K562 (cell line): ENCODE measurements around the gene VPS13D. TPM values are rescaled to one million over a fixed set of nuclear protein-coding genes. Genes with fewer than 3 reads are reported as not detected.
A peak's percentile ranks its signal among the peaks of the same experiment; 100 is the strongest.

Experiments used
- ETV5 ChIP-seq: sonication (generic); formaldehyde crosslinking; IDR thresholded peaks from 2 replicates; pipeline ENCODE4 v1.4.0; 2020; ENCODE audit warnings: low read depth, mild to moderate bottlenecking, missing genetic modification reagents
- FIP1L1 ChIP-seq: fragments of 200-400 bp; formaldehyde crosslinking; IDR thresholded peaks from 2 replicates; pipeline ENCODE4 v1.6.1; 2018; ENCODE audit warnings: mild to moderate bottlenecking, low read depth, low read length; ENCODE audit not compliant: poor library complexity, severe bottlenecking
- FOS ChIP-seq: IDR thresholded peaks from 3 replicates; pipeline ENCODE4 v1.6.1; 2011; ENCODE audit not compliant: insufficient read length; ENCODE audit errors: extremely low read depth
- ILK ChIP-seq: fragments of 450-650 bp; IDR thresholded peaks from 2 replicates; pipeline ENCODE4 v1.6.1; 2016; ENCODE audit warnings: missing genetic modification characterization, low read depth, mild to moderate bottlenecking, missing compliant biosample characterization, moderate library complexity, borderline replicate concordance
- L3MBTL2 ChIP-seq: fragments of 450-650 bp; IDR thresholded peaks from 2 replicates; pipeline ENCODE4 v1.6.1; 2016; ENCODE audit warnings: mild to moderate bottlenecking, moderate library complexity
- NFE2 ChIP-seq: IDR thresholded peaks from 2 replicates; pipeline ENCODE4 v1.6.1; 2014; ENCODE audit warnings: antibody characterized with exemption, low read depth
- PTTG1 ChIP-seq: fragments of 450-650 bp; IDR thresholded peaks from 2 replicates; pipeline ENCODE4 v1.6.1; 2016; ENCODE audit warnings: low read depth, mild to moderate bottlenecking, missing genetic modification characterization, missing compliant biosample characterization
- RHOXF2B ChIP-seq: fragments of 250-450 bp; sonication (Bioruptor Pico); conservative IDR thresholded peaks from 2 replicates; pipeline ENCODE4 v1.5.1; 2021
- SMAD3 ChIP-seq: fragments of 450-650 bp; formaldehyde crosslinking; conservative IDR thresholded peaks from 2 replicates; pipeline ENCODE4 v1.4.0; 2020; ENCODE audit warnings: mild to moderate bottlenecking
- SRSF7 ChIP-seq: fragments of 200-400 bp; formaldehyde crosslinking; optimal IDR thresholded peaks from 2 replicates; pipeline ENCODE3; 2017; ENCODE audit warnings: mild to moderate bottlenecking, low read depth, low read length
- TAF15 ChIP-seq: fragments of 200-400 bp; formaldehyde crosslinking; IDR thresholded peaks from 2 replicates; pipeline ENCODE4 v1.6.1; 2017; ENCODE audit warnings: mild to moderate bottlenecking, low read depth, low read length, moderate library complexity
- ZBTB7A ChIP-seq: IDR thresholded peaks from 2 replicates; pipeline ENCODE4 v1.6.1; 2011; ENCODE audit warnings: low read depth, mild to moderate bottlenecking, low read length, moderate library complexity, borderline replicate concordance; ENCODE audit not compliant: control insufficient read depth
- ZC3H8 ChIP-seq: fragments of 450-650 bp; IDR thresholded peaks from 2 replicates; pipeline ENCODE4 v1.6.1; 2017
- ZNF174 ChIP-seq: fragments of 250-450 bp; sonication (Bioruptor Pico); IDR thresholded peaks from 2 replicates; pipeline ENCODE4 v1.4.0; 2020; ENCODE audit warnings: mild to moderate bottlenecking
- ZNF253 ChIP-seq: fragments of 250-450 bp; sonication (Bioruptor Pico); conservative IDR thresholded peaks from 2 replicates; pipeline ENCODE4 v1.6.1; 2021; ENCODE audit warnings: mild to moderate bottlenecking
- ZNF3 ChIP-seq: fragments of 250-450 bp; sonication (Bioruptor Pico); IDR thresholded peaks from 2 replicates; pipeline ENCODE4 v1.5.0; 2021; ENCODE audit warnings: mild to moderate bottlenecking, moderate library complexity
- ZNF57 ChIP-seq: fragments of 450-650 bp; formaldehyde crosslinking; IDR thresholded peaks from 2 replicates; pipeline ENCODE4 v1.4.0; 2020; ENCODE audit warnings: mild to moderate bottlenecking, moderate library complexity
- ZNF717 ChIP-seq: fragments of 250-450 bp; sonication (Bioruptor Pico); IDR thresholded peaks from 2 replicates; pipeline ENCODE4 v1.5.0; 2021
- ZNF830 ChIP-seq: fragments of 250-450 bp; sonication (Bioruptor Pico); IDR thresholded peaks from 2 replicates; pipeline ENCODE4 v1.5.0; 2021; ENCODE audit warnings: mild to moderate bottlenecking
- polyA plus RNA-seq, 8 experiments: library from polyadenylated mRNA; depleted of rRNA in 4 of 8; stranded (reverse) in 5 of 8; unstranded in 3 of 8; fragments of >200 nt; fragmentation: Nextera tagmentation in 2 of 8; fragmentation: Illumina TruSeq in 1 of 8; extraction: Ambion mirVana in 2 of 8; extraction: Trizol in 1 of 8; gene quantifications; 2 replicates each; pipeline versions ENCODE4 v1.2.1 to v1.2.3, GENCODE V29; 2011 to 2014; ENCODE audit warnings: inconsistent platforms in 1 of 8, missing spikeins in 1 of 8
- total RNA-seq, 7 experiments: library from RNA; depleted of rRNA in 6 of 7; stranded (reverse); fragments of >200 nt in 6 of 7; fragmentation: Illumina TruSeq in 2 of 7; extraction: Trizol in 2 of 7; gene quantifications; 2 replicates each; pipeline versions ENCODE4 v1.2.1 to v1.2.3, GENCODE V29; 2011 to 2021; ENCODE audit warnings: low replicate concordance in 1 of 7
- TF ChIP-seq, protein P1 (sequence below), 2 experiments: fragments of 450-650 bp; IDR thresholded peaks; 2 replicates each; pipeline ENCODE4 v1.6.1; 2016; ENCODE audit warnings: mild to moderate bottlenecking in 2 of 2, borderline replicate concordance in 1 of 2, low read depth in 1 of 2, moderate library complexity in 1 of 2
- TF ChIP-seq, protein P2 (sequence below), 2 experiments: fragments of 450-650 bp; IDR thresholded peaks; 2 replicates each; pipeline ENCODE4 v1.6.1; 2016

Gene VPS13D
- total and polyA plus RNA-seq, 9 of the 15 experiments (the other 6 are each of a cell fraction or from before 2014, with no cell fraction given), result 6.1 to 51.5 (median 38.5) TPM

DNA sequence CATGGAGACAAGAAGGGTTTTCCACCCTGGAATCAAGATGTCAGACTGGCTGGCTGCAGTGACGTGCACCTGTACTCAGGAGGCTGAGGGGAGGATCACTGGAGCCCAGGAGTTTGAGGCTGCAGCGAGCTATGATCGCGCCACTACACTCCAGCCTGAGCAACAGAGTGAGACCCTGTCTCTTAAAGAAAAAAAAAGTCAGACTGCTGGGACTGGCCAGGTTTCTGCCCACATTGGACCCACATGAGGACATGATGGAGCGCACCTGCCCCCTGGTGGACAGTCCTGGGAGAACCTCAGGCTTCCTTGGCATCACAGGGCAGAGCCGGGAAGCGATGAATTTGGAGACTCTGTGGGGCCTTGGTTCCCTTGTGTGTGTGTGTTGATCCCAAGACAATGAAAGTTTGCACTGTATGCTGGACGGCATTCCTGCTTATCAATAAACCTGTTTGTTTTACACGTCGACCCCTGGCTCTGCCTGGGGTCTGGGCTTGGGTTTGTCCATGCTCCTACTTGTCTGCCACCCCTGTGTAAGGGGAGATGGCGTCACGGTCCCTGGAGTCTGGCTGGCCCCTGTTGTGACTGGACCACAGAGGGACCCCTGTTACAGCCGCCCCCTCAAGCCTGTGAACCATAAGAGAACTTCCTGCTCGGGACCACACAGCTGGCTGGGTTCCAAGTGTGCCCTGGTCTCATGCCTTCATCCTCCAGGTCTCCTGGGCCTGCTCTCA lies 20.9 kb upstream of the VPS13D start (continued):
- TF ChIP-seq, protein P1, sequence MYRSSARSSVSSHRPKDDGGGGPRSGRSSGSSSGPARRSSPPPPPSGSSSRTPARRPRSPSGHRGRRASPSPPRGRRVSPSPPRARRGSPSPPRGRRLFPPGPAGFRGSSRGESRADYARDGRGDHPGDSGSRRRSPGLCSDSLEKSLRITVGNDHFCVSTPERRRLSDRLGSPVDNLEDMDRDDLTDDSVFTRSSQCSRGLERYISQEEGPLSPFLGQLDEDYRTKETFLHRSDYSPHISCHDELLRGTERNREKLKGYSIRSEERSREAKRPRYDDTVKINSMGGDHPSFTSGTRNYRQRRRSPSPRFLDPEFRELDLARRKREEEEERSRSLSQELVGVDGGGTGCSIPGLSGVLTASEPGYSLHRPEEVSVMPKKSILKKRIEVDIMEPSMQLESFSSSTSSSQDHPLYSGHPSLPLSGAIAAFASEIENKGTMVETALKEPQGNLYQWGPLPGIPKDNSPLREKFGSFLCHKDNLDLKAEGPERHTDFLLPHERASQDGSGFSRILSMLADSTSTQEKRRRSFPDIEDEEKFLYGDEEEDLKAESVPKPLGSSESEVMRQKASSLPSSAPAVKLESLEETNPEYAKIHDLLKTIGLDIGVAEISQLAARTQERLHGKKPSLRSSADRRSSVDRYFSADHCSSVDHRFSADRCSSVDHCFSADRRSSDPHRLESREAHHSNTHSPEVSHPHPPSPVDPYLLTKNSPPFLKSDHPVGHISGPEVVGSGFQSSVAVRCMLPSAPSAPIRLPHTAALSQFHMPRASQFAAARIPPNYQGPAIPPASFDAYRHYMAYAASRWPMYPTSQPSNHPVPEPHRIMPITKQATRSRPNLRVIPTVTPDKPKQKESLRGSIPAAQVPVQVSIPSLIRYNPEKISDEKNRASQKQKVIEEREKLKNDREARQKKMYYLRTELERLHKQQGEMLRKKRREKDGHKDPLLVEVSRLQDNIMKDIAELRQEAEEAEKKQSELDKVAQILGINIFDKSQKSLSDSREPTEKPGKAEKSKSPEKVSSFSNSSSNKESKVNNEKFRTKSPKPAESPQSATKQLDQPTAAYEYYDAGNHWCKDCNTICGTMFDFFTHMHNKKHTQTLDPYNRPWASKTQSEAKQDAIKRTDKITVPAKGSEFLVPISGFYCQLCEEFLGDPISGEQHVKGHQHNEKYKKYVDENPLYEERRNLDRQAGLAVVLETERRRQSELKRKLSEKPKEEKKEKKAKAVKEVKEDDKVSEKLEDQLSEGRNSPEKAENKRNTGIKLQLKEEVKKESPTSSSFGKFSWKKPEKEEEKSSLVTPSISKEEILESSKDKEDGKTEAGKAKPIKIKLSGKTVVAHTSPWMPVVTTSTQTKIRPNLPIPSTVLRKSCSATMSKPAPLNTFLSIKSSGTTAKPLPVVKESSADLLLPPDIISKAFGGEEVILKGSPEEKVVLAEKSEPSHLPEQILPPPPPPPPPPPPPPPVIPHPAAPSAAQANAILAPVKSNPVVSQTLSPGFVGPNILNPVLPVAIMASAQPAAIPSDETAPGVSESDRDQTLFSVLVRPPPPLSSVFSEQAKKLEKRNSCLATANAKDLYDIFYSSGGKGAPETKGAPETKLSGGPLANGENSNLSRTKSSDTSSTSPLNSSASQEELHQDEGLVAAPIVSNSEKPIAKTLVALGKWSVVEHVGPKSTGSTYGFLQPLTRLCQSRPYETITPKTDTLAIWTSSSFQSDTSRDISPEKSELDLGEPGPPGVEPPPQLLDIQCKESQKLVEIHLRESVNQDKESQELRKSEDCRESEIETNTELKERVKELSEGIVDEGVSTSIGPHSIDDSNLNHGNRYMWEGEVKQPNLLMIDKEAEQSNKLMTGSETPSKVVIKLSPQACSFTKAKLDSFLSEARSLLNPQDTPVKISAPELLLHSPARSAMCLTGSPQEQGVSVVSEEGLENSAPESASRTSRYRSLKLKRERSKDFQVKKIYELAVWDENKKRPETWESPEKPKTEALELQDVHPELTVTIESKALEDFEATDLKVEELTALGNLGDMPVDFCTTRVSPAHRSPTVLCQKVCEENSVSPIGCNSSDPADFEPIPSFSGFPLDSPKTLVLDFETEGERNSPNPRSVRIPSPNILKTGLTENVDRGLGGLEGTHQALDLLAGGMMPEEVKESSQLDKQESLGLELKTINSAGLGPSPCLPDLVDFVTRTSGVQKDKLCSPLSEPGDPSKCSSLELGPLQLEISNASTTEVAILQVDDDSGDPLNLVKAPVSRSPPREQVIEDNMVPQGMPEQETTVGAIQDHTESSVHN (IDR thresholded peaks at IDR 0.05; ENCODE audit: borderline replicate concordance in 1 of 2, low read depth in 1 of 2), result no peak
- no peak for TF ChIP-seq ZNF3 (CRISPR knock-in tag)
- TF ChIP-seq ILK (tag), result no peak
- TF ChIP-seq ZNF830 (CRISPR knock-in tag), result no peak
- no peak for TF ChIP-seq ETV5 (CRISPR knock-in tag)
- TF ChIP-seq ZNF57 (CRISPR knock-in tag), result no peak
- 0 out of 2 replicates have a peak, but pooled peaks have one; percentile 27 for TF ChIP-seq SMAD3 (CRISPR knock-in tag)
- no peak for TF ChIP-seq FIP1L1
- TF ChIP-seq SRSF7, result no peak
- TF ChIP-seq FOS, result no peak
- TF ChIP-seq RHOXF2B (CRISPR knock-in tag), result no peak
- no peak for TF ChIP-seq ZNF174
- no peak for TF ChIP-seq ZNF253 (CRISPR knock-in tag)
- TF ChIP-seq, protein P2, sequence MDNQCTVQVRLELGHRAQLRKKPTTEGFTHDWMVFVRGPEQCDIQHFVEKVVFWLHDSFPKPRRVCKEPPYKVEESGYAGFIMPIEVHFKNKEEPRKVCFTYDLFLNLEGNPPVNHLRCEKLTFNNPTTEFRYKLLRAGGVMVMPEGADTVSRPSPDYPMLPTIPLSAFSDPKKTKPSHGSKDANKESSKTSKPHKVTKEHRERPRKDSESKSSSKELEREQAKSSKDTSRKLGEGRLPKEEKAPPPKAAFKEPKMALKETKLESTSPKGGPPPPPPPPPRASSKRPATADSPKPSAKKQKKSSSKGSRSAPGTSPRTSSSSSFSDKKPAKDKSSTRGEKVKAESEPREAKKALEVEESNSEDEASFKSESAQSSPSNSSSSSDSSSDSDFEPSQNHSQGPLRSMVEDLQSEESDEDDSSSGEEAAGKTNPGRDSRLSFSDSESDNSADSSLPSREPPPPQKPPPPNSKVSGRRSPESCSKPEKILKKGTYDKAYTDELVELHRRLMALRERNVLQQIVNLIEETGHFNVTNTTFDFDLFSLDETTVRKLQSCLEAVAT (IDR thresholded peaks at IDR 0.05), result no peak
- TF ChIP-seq L3MBTL2, result 0 out of 2 replicates have a peak, but pooled peaks have one; percentile 40
- TF ChIP-seq ZC3H8, result no peak
- TF ChIP-seq ZNF717 (CRISPR knock-in tag), result no peak
- no peak for TF ChIP-seq ZBTB7A
- no peak for TF ChIP-seq PTTG1 (tag)
- TF ChIP-seq TAF15, result no peak
- no peak for TF ChIP-seq NFE2
